Kidney (tissue), 14 donors: ENCODE measurements around the gene MITF. TPM values are rescaled to one million over a fixed set of nuclear protein-coding genes. Genes with fewer than 3 reads are reported as not detected.

Experiments
- DNase-seq, 5 donors: peaks; one replicate each; pipeline ENCODE4 v3.0.0-alpha.2; 2013 to 2020
- FAIRE-seq: peaks from 2 replicates; lab custom pipeline; 2012; peaks lifted over from hg19 to GRCh38; lab: Jason Lieb, UNC
- H3K27ac ChIP-seq, 2 donors: one replicate each; pipeline ENCODE4 v1.7.0; 2013; ENCODE audit warnings: low read depth in 2 of 2, low read length in 2 of 2, inconsistent platforms in 1 of 2
- H3K27me3 ChIP-seq: one replicate; pipeline ENCODE4 v1.7.1; 2013; ENCODE audit warnings: low read length, inconsistent platforms; ENCODE audit not compliant: control insufficient read depth, insufficient read depth
- H3K36me3 ChIP-seq, 3 donors: one replicate each; pipeline versions ENCODE4 v1.7.0 to v1.7.1; 2013; ENCODE audit warnings: low read length in 3 of 3, control low read depth in 1 of 3, inconsistent platforms in 1 of 3; ENCODE audit not compliant: insufficient read depth in 3 of 3, control insufficient read depth in 2 of 3
- H3K4me1 ChIP-seq, 3 donors: one replicate each; pipeline versions ENCODE4 v1.7.0 to v1.7.1; 2013; ENCODE audit warnings: low read length in 3 of 3, inconsistent platforms in 1 of 3, low read depth in 1 of 3; ENCODE audit not compliant: control insufficient read depth in 2 of 3, insufficient read depth in 2 of 3
- H3K4me3 ChIP-seq, 3 donors: one replicate each; pipeline versions ENCODE4 v1.7.0 to v1.8.1; 2013; ENCODE audit warnings: low read length in 3 of 3, control low read depth in 1 of 3, inconsistent platforms in 1 of 3
- H3K9ac ChIP-seq, 3 donors: one replicate each; pipeline versions ENCODE4 v1.7.0 to v1.7.1; 2013; ENCODE audit warnings: low read length in 3 of 3, control low read depth in 1 of 3, inconsistent platforms in 1 of 3
- H3K9me3 ChIP-seq, 3 donors: one replicate each; pipeline versions ENCODE4 v1.7.0 to v1.7.1; 2013; ENCODE audit warnings: low read length in 3 of 3, control low read depth in 1 of 3, inconsistent platforms in 1 of 3; ENCODE audit not compliant: control insufficient read depth in 2 of 3, insufficient read depth in 1 of 3
- CTCF ChIP-seq: IDR thresholded peaks from 3 replicates; pipeline ENCODE4 v1.5.1; 2012; ENCODE audit warnings: mild to moderate bottlenecking, moderate library complexity, borderline replicate concordance; ENCODE audit not compliant: insufficient read depth; ENCODE audit errors: extremely low read depth
- intact Hi-C: fragments of 100-400 bp; cut with DNase I; formaldehyde crosslinking; loops from one replicate; pipeline ENCODE4 v1.11.1; 2022
- polyA plus RNA-seq: library from polyadenylated mRNA; stranded (reverse); fragments of 350-450 nt; fragmentation: Illumina TruSeq; extraction: RNeasy Lipid Tissue Mini Kit (QIAGEN cat#74804); gene quantifications from one replicate; pipeline ENCODE4 v1.2.3, GENCODE V29; 2014; ENCODE audit warnings: low read depth, low replicate concordance; ENCODE audit not compliant: insufficient read depth
- total RNA-seq: library from RNA; stranded (reverse); fragmentation: NEBNext Ultra II Directional; extraction: Animal tissue kit (Norgen Biotek cat#: 25700); gene quantifications from one replicate; pipeline ENCODE4 v1.2.1, GENCODE V29; 2021
- donor health status: control.
- donor health status: control.
- donor health status: control.
- donor health status: control.
- donor health status: control.
- donor health status: DM: yes; HTN: yes; CAD: no.
- donor health status: Normal renal cell carcinoma (clear cell type).

Gene MITF
- total and polyA plus RNA-seq, 2 donors from 2014 or later: 14.1 to 52.6 TPM

DNA sequence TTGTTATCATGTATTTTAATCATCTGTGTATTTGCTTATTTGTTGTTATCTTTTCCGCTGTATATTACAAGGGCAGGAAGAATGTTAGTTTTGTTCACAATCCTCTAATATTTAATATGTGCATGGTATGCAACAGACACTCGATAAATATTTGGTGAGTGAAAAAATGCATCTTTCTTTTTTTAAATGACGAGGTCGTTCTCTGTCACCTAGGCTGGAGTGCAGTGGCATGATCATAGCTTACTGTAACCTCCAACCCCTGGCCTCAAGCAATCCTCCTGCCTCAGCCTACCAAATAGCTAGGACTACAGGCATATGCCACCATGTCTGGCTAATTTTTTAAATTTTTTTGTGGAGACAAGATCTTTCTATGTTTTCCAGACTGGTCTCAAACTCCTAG lies 66.2 kb downstream of the MITF start:
- H3K4me3 ChIP-seq: no peak overlapping the region
- DNase-seq (no peak), FAIRE-seq (no peak)
- H3K9me3 ChIP-seq: no peaks in the 10 kb centered on the region
- no peak overlapping the region for H3K27ac ChIP-seq
- no peak overlapping the region for H3K9ac ChIP-seq
- no peaks in the 10 kb centered on the region for H3K27me3 ChIP-seq
- no peaks in the 10 kb centered on the region for H3K4me1 ChIP-seq
- intact Hi-C loops: no loop called here
- no peaks in the 10 kb centered on the region for H3K36me3 ChIP-seq
- TF ChIP-seq CTCF: no peak

GRCh38 chr3:69806735-69807438 lies 67.6 kb downstream of the MITF start:
- Histone ChIP-seq H3K27ac (no peak overlapping the region), H3K27me3 (no peaks in the 10 kb centered on the region), H3K36me3 (no peaks in the 10 kb centered on the region), H3K9me3 (no peaks in the 10 kb centered on the region), H3K9ac (no peak overlapping the region), H3K4me3 (no peak overlapping the region), H3K4me1 (no peaks in the 10 kb centered on the region)
- peak in 1 of 5 donors; percentile 9 for DNase-seq
- no peak for FAIRE-seq
- TF ChIP-seq CTCF: no peak
- intact Hi-C loops: no loop called here

GRCh38 chr3:69807674-69808073 lies 68.4 kb downstream of the MITF start:
- Histone ChIP-seq H3K27ac (no peak overlapping the region), H3K4me3 (no peak overlapping the region), H3K9me3 (no peaks in the 10 kb centered on the region), H3K4me1 (no peaks in the 10 kb centered on the region), H3K9ac (no peak overlapping the region), H3K27me3 (no peaks in the 10 kb centered on the region), H3K36me3 (no peaks in the 10 kb centered on the region)
- DNase-seq: no peak
- intact Hi-C loops: no loop called here
- no peak for TF ChIP-seq CTCF
- FAIRE-seq: no peak
